SU-DHL-6 (cell line): Measurements from ENCODE around the gene RPS16.

ENCODE experiments used
- H2AFZ ChIP-seq: fragments of 200-600 bp; sonication (generic); 2 replicates; pipeline ENCODE4 v1.6.1; 2014; ENCODE audit warnings: low read depth, mild to moderate bottlenecking, moderate library complexity, mixed read lengths, antibody characterized with exemption, low read length; ENCODE audit not compliant: severe bottlenecking
- H3F3A ChIP-seq: fragments of 200-600 bp; shearing (Covaris generic); 2 replicates; pipeline ENCODE4 v1.6.0; 2016; ENCODE audit warnings: antibody characterized with exemption, mild to moderate bottlenecking; ENCODE audit not compliant: insufficient read depth
- H3K27ac ChIP-seq: fragments of 200-600 bp; sonication (generic); 2 replicates; pipeline ENCODE4 v1.5.1; 2016; ENCODE audit warnings: low read depth, mild to moderate bottlenecking, low read length, moderate library complexity, mixed read lengths
- H3K27me3 ChIP-seq: fragments of 200-600 bp; sonication (generic), shearing (Covaris generic); 2 replicates; pipeline ENCODE4 v1.6.0; 2014; ENCODE audit warnings: mild to moderate bottlenecking, low read length
- H3K36me3 ChIP-seq: fragments of 200-600 bp; sonication (generic); 2 replicates; pipeline ENCODE4 v1.6.1; 2014; ENCODE audit warnings: mild to moderate bottlenecking, low read length, mixed read lengths
- H3K4me2 ChIP-seq: fragments of 300-600, 200-600 bp; shearing (Covaris generic), sonication (generic); 2 replicates; pipeline ENCODE4 v1.6.0; 2014; ENCODE audit warnings: low read length, low read depth, mild to moderate bottlenecking; ENCODE audit not compliant: poor library complexity, severe bottlenecking
- H3K4me3 ChIP-seq: fragments of 200-600 bp; sonication (generic); 2 replicates; pipeline ENCODE4 v1.5.1; 2014; ENCODE audit warnings: antibody characterized with exemption, low read length, mild to moderate bottlenecking, mixed read lengths; ENCODE audit not compliant: insufficient read depth, poor library complexity, severe bottlenecking
- H3K79me2 ChIP-seq: fragments of 200-600 bp; sonication (generic); 2 replicates; pipeline ENCODE4 v1.6.1; 2014; ENCODE audit warnings: mild to moderate bottlenecking, low read length, moderate library complexity; ENCODE audit not compliant: insufficient read depth
- H3K9ac ChIP-seq: fragments of 200-600 bp; sonication (generic); 2 replicates; pipeline ENCODE4 v1.7.0; 2014; ENCODE audit warnings: mild to moderate bottlenecking, low read length
- H3K9me2 ChIP-seq: fragments of 200-600 bp; sonication (generic); replicated peaks from 2 replicates; pipeline ENCODE4 v1.6.1; 2014; ENCODE audit warnings: low read length; ENCODE audit not compliant: insufficient read depth
- H3K9me3 ChIP-seq: fragments of 200-600 bp; sonication (generic); 2 replicates; pipeline ENCODE4 v1.6.1; 2014; ENCODE audit warnings: low read length, mixed read lengths; ENCODE audit not compliant: insufficient read depth
- H4K20me1 ChIP-seq: fragments of 200-600 bp; sonication (generic); 2 replicates; pipeline ENCODE4 v1.6.1; 2014; ENCODE audit warnings: low read depth, mild to moderate bottlenecking, antibody characterized with exemption, low read length, moderate library complexity, mixed read lengths
- CTCF ChIP-seq: fragments of 200-600 bp; sonication (generic); IDR thresholded peaks from one replicate; pipeline ENCODE4 v1.5.1; 2017; ENCODE audit warnings: antibody characterized with exemption, mild to moderate bottlenecking, low read length, moderate library complexity; ENCODE audit not compliant: insufficient read depth, poor library complexity, severe bottlenecking
- EZH2phosphoT487 ChIP-seq: fragments of 200-600 bp; sonication (generic), shearing (Covaris generic); conservative IDR thresholded peaks from 2 replicates; pipeline ENCODE4 v1.6.1; 2018; ENCODE audit warnings: mild to moderate bottlenecking, antibody characterized with exemption, low read length, moderate library complexity, mixed read lengths

Gene RPS16

GRCh38 chr19:39469567-39469966 lies 33.8 kb upstream of the RPS16 start:
- Histone ChIP-seq H3K4me2 (no peak overlapping the region), H3K79me2 (no peaks in the 10 kb centered on the region), H3K27me3 (no peaks in the 10 kb centered on the region), H4K20me1 (no peaks in the 10 kb centered on the region), H2AFZ (no peak overlapping the region), H3K4me3 (no peak overlapping the region), H3K9me2 (no peaks in the 10 kb centered on the region), H3K9me3 (no peaks in the 10 kb centered on the region), H3K27ac (no peak overlapping the region), H3K36me3 (no peaks in the 10 kb centered on the region), H3F3A (no peaks in the 10 kb centered on the region), H3K9ac (no peak overlapping the region)
- TF ChIP-seq CTCF (no peak), EZH2phosphoT487 (no peak)

- Histone ChIP-seq H3K4me3 (no peak overlapping the region), H4K20me1 (no peaks in the 10 kb centered on the region), H3F3A (no peaks in the 10 kb centered on the region), H3K36me3 (no peaks in the 10 kb centered on the region), H3K27me3 (no peaks in the 10 kb centered on the region), H3K79me2 (no peaks in the 10 kb centered on the region), H2AFZ (no peak overlapping the region), H3K4me2 (no peak overlapping the region), H3K9ac (no peak overlapping the region), H3K9me3 (no peaks in the 10 kb centered on the region), H3K27ac (no peak overlapping the region), H3K9me2 (no peaks in the 10 kb centered on the region)
- TF ChIP-seq CTCF (no peak), EZH2phosphoT487 (no peak)
Measured at GRCh38 chr19:39469036-39469435, 33.3 kb upstream of the RPS16 start.

DNA sequence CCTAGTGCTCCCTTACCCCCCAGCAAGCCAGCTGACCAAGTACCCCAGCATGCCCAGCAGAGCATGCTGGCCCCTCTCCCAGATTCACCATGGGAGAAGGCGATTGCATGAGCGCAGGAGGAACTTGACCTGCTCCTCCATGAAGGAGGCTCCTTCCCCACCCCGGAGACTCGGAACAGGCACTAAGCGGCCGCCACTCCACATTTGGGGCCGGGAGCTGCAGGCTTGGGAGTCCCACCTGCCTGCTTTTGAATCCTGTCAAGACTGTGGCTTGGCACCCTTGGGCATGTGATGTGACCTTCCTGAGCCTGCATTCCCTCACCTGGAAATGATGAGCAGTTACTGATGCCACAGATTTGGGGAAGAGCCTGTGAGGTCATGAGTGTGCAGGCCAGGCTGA lies 32.2 kb upstream of the RPS16 start:
- Histone ChIP-seq H3K9ac (no peak overlapping the region), H3K4me3 (no peak overlapping the region), H4K20me1 (no peaks in the 10 kb centered on the region), H2AFZ (no peak overlapping the region), H3K36me3 (no peaks in the 10 kb centered on the region; the same call in 1 of the 2 replicates), H3K4me2 (no peak overlapping the region), H3K79me2 (peaks cover 7% of the 10 kb centered on the region; the same call in 1 of the 2 replicates), H3K9me3 (no peaks in the 10 kb centered on the region), H3K9me2 (no peaks in the 10 kb centered on the region), H3F3A (no peaks in the 10 kb centered on the region), H3K27me3 (no peaks in the 10 kb centered on the region), H3K27ac (no peak overlapping the region)
- TF ChIP-seq EZH2phosphoT487, result no peak
- no peak for TF ChIP-seq CTCF
